HG03378 (cell line): Measurements from ENCODE around the gene PHF12.

Experiments
- ATAC-seq: cut with Tn5 transposase; IDR thresholded peaks from one replicate; pipeline ENCODE4 v1.9.1; 2021; ENCODE audit warnings: mild to moderate bottlenecking, moderate library complexity; ENCODE audit not compliant: unreplicated experiment

Gene PHF12

GRCh38 chr17:28862561-28862960 lies 88.8 kb downstream of the PHF12 start:
- no peak for ATAC-seq

DNA sequence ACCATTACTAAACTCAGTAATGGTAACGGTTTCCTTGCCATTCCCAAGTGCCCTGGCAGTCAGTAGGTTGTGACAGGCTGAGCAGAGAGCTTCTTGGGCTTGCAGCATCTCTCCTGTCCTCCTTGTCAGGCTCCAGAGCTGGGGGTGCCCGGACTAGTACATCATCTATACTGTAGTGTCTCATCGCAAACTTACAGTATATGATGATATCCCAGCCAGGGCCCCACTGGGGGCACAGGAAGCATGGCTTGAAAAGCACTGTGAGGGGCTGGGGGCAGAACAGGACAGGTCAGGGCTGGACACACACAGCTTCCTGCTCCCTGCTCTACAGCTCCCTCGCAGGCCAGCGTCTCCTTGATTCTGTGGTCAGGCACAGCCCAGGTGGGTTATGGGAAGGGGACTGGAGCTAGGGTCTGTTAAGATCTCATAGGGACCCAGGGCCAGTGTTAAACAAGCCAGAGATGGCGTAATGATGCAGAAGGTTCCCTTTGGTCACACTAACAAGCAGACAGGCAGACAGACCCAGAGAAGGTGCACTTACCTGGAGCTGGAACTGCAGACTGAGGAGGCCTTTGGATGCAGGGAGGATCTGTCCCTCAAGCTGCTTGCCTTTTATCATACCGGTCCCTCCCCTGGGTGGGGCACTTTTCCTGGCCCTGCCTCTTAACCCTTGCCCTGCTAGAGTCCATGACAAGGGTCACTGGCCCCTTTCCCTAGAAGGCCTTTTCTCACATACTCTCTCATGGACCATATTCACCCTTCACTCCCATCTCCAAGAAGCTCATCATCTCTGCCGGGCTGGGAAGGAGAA lies 89.7 kb downstream of the PHF12 start:
- ATAC-seq = no peak

- ATAC-seq = no peak
Measured at GRCh38 chr17:28860363-28860808, 90.9 kb downstream of the PHF12 start.

DNA sequence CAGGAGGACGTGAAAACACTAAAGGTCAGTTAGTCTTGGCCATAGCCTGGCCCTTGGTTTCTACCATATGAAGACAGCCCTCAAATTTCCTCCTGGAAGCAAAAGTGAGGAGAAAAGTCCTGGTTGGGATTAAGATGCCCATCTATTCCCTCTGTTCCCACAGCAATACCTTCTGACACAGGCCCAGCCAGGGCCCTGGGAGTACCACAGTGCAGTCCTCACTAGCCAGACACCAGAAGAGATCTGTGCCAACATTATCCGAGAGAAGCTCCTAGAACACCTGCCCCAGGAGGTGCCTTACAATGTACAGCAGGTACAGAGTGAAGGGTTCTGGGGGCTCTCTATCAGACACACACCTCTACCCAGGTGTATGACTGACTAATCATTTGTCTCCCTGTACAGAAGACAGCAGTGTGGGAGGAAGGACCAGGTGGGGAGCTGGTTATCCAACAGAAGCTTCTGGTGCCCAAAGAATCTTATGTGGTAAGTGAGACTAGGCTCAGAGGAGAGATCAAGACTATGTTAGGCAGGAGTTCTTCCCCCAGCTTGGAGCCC lies 92.4 kb downstream of the PHF12 start:
- no peak for ATAC-seq

- ATAC-seq = no peak
Measured at GRCh38 chr17:28857905-28858800, 93.2 kb downstream of the PHF12 start.

DNA sequence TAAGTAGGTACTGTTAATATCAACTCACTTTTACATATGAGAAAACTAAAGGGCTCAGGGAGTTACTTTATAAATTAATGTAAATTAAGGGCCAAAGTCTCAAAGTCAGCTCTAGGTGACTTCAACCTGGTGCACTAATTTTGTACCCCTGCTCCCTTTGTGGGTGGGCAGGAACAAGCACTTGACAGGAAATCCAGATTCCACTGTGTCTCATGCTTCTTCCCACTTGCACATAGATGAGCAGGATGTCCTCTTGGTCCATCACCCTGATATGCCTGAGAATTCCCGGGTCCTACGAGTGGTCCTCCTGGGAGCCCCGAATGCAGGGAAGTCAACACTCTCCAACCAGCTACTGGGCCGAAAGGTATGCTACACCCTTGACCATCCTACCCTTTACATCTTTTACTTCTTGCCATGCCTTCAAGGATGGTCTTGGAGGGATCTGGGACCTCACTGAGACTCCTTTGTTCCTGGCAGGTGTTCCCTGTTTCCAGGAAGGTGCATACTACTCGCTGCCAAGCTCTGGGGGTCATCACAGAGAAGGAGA lies 95.2 kb downstream of the PHF12 start:
- ATAC-seq = no peak

DNA sequence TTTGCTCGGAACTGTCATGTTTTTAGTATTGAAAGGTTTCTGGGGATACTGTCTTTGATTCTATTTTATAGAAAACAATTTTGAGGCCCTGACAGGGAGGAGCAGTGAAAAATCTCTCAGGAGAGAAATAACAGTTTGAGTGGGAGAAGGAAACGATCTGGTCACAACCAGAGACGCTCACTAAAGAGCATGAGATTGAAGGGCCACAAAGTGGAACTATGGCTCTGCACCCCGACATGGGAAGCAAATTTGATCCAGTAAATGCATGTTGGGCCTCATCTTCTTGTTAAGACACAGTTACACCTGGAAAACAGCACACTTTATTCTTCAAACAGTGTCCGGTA lies 96.0 kb downstream of the PHF12 start:
- ATAC-seq = no peak
